HG03139 (cell line): ENCODE measurements around the gene VPS36.
"Not testable (repeated sequence)": the region's sequence is repeated elsewhere in the genome, so short reads cannot be mapped to it uniquely, and the experiment has no call there.

Experiments used
- ATAC-seq: cut with Tn5 transposase; IDR thresholded peaks from one replicate; pipeline ENCODE4 v1.9.1; 2021; ENCODE audit not compliant: unreplicated experiment

Gene VPS36

GRCh38 chr13:52378312-52378711 lies 72.1 kb downstream of the VPS36 start:
- ATAC-seq, result no peak

GRCh38 chr13:52377898-52378297 lies 72.5 kb downstream of the VPS36 start:
- no peak for ATAC-seq

GRCh38 chr13:52374873-52375411 lies 75.5 kb downstream of the VPS36 start:
- no peak for ATAC-seq

GRCh38 chr13:52374389-52374788 lies 76.0 kb downstream of the VPS36 start:
- no peak for ATAC-seq

- ATAC-seq, result not testable (repeated sequence)
Measured at GRCh38 chr13:52373277-52373676, 77.2 kb downstream of the VPS36 start.

GRCh38 chr13:52371736-52372247 lies 78.6 kb downstream of the VPS36 start:
- ATAC-seq, result no peak

- ATAC-seq, result no peak
Measured at GRCh38 chr13:52366291-52366690, 84.1 kb downstream of the VPS36 start.
